ENCODE data around the gene BRSK1.

GRCh38 chr19:55264531-55264930, 19.3 kb upstream of the BRSK1 start:
- TF ChIP-seq ATF7 (IDR thresholded peaks at IDR 0.05; ENCODE audit: low read depth) (no peak), ZNF24 (IDR thresholded peaks at IDR 0.05) (no peak), CTCF (IDR thresholded peaks at IDR 0.05 in 2 of 3, conservative IDR thresholded peaks at IDR 0.05 in 1 of 3; ENCODE audit: control insufficient read depth in 2 of 3, extremely low read depth in 1 of 3, insufficient read depth in 1 of 3, low read depth in 3 of 3, low read length in 3 of 3) (no peak), POLR2A (IDR thresholded peaks at IDR 0.05; ENCODE audit: low read depth, low read length) (no peak), FOS (IDR thresholded peaks at IDR 0.05; ENCODE audit: borderline replicate concordance, extremely low read depth, insufficient read length) (no peak), POLR2AphosphoS5 (IDR thresholded peaks at IDR 0.05; ENCODE audit: low read length) (no peak)
